Thoracic aorta (tissue), 2 donors: ENCODE data around the gene MAML2. TPM values are rescaled to one million over a fixed set of nuclear protein-coding genes. Genes with fewer than 3 reads are reported as not detected.

Experiments used
- ATAC-seq: fragments of 150-250 bp; one replicate; pipeline ENCODE4 v1.8.0; 2017; ENCODE audit warnings: low read depth; ENCODE audit not compliant: insufficient number of reproducible peaks, low FRiP score
- DNase-seq: peaks from one replicate; pipeline ENCODE4 v3.0.0-alpha.2; 2020; ENCODE audit warnings: low spot score
- H3K27ac ChIP-seq, 2 donors: fragments of 200-600 bp; sonication (generic); 1 replicate in 1 of 2; 2 replicates in 1 of 2; pipeline ENCODE4 v1.5.1; 2016; ENCODE audit warnings: mild to moderate bottlenecking in 2 of 2, moderate library complexity in 2 of 2
- H3K27me3 ChIP-seq: fragments of 200-600 bp; sonication (generic); replicated peaks from 2 replicates; pipeline ENCODE4 v1.6.0; 2016; ENCODE audit warnings: mild to moderate bottlenecking; ENCODE audit not compliant: insufficient read depth
- H3K36me3 ChIP-seq: fragments of 200-600 bp; sonication (generic); one replicate; pipeline ENCODE4 v1.5.1; 2016
- H3K4me1 ChIP-seq, 2 donors: fragments of 200-600 bp; sonication (generic); 1 replicate in 1 of 2; 2 replicates in 1 of 2; pipeline versions ENCODE4 v1.5.1 to v1.6.0; 2016; ENCODE audit warnings: low read depth in 2 of 2, mild to moderate bottlenecking in 1 of 2; ENCODE audit not compliant: control insufficient read depth in 1 of 2
- H3K4me3 ChIP-seq: fragments of 200-600 bp; sonication (generic); 2 replicates; pipeline ENCODE4 v1.5.1; 2016; ENCODE audit warnings: mild to moderate bottlenecking
- H3K9me3 ChIP-seq: fragments of 200-600 bp; sonication (generic); 2 replicates; pipeline ENCODE4 v1.5.1; 2016
- total RNA-seq, 2 donors: library from RNA; depleted of rRNA; stranded (reverse); fragments of >200 nt; gene quantifications; one replicate each; pipeline versions ENCODE4 v1.1.0 to v1.2.3, GENCODE V29; 2016
- TF ChIP-seq, protein P1 (sequence below): fragments of 200-600 bp; sonication (generic); IDR thresholded peaks from one replicate; pipeline ENCODE4 v1.5.1; 2019; ENCODE audit warnings: antibody characterized with exemption

The MAML2 gene
- total RNA-seq, 2 donors from 2014 or later, result 23.4 to 29.6 TPM

GRCh38 chr11:96214777-96215109 is 128.3 kb downstream of the MAML2 start:
- H3K27me3 ChIP-seq, result no peaks in the 10 kb centered on the region
- H3K9me3 ChIP-seq, result no peaks in the 10 kb centered on the region
- ATAC-seq (no peak), DNase-seq (no peak)
- H3K4me3 ChIP-seq, result no peak overlapping the region
- no peaks in the 10 kb centered on the region for H3K36me3 ChIP-seq
- peak overlapping the region; percentile 67 to 77 for H3K27ac ChIP-seq
- H3K4me1 ChIP-seq, result peaks cover 63 to 85% of the 10 kb centered on the region in 2 donors
- TF ChIP-seq, protein P1, sequence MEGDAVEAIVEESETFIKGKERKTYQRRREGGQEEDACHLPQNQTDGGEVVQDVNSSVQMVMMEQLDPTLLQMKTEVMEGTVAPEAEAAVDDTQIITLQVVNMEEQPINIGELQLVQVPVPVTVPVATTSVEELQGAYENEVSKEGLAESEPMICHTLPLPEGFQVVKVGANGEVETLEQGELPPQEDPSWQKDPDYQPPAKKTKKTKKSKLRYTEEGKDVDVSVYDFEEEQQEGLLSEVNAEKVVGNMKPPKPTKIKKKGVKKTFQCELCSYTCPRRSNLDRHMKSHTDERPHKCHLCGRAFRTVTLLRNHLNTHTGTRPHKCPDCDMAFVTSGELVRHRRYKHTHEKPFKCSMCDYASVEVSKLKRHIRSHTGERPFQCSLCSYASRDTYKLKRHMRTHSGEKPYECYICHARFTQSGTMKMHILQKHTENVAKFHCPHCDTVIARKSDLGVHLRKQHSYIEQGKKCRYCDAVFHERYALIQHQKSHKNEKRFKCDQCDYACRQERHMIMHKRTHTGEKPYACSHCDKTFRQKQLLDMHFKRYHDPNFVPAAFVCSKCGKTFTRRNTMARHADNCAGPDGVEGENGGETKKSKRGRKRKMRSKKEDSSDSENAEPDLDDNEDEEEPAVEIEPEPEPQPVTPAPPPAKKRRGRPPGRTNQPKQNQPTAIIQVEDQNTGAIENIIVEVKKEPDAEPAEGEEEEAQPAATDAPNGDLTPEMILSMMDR, result no peak

- peak overlapping the region; percentile 43 to 47 for H3K27ac ChIP-seq
- H3K4me3 ChIP-seq, result no peak overlapping the region
- DNase-seq, result no peak
- TF ChIP-seq, protein P1, result no peak
- ATAC-seq, result no peak
- H3K27me3 ChIP-seq, result no peaks in the 10 kb centered on the region
- H3K4me1 ChIP-seq, result peaks cover 51 to 79% of the 10 kb centered on the region in 2 donors
- H3K9me3 ChIP-seq, result no peaks in the 10 kb centered on the region
- H3K36me3 ChIP-seq, result no peaks in the 10 kb centered on the region
These were observed 129.5 kb downstream of the MAML2 start for GRCh38 chr11:96213500-96213899.

DNA sequence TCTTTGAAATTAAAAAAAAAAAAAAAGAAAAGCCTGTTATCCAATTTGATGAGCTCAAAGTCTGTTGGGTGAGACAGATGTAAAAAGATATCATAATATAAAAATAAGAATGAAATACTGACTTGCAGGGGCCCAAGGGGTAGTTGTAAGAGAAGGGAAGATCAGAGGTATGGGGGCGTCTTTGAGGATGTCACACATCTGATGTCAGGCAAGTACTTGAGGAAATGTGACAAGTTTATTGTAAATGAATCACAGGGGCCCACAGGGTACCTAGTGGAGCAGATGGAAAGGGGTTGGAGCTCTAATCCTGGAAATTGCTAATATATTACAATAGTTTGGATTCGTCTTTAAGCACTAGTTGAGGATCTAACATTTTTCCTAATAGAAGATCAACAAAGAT is 131.6 kb downstream of the MAML2 start:
- DNase-seq, result no peak
- no peak for ATAC-seq
- TF ChIP-seq, protein P1, result no peak
- Histone ChIP-seq H3K9me3 (no peaks in the 10 kb centered on the region), H3K4me1 (peaks cover 50 to 74% of the 10 kb centered on the region in 2 donors), H3K4me3 (no peak overlapping the region), H3K27me3 (no peaks in the 10 kb centered on the region), H3K36me3 (no peaks in the 10 kb centered on the region), H3K27ac (no peak overlapping the region)

DNA sequence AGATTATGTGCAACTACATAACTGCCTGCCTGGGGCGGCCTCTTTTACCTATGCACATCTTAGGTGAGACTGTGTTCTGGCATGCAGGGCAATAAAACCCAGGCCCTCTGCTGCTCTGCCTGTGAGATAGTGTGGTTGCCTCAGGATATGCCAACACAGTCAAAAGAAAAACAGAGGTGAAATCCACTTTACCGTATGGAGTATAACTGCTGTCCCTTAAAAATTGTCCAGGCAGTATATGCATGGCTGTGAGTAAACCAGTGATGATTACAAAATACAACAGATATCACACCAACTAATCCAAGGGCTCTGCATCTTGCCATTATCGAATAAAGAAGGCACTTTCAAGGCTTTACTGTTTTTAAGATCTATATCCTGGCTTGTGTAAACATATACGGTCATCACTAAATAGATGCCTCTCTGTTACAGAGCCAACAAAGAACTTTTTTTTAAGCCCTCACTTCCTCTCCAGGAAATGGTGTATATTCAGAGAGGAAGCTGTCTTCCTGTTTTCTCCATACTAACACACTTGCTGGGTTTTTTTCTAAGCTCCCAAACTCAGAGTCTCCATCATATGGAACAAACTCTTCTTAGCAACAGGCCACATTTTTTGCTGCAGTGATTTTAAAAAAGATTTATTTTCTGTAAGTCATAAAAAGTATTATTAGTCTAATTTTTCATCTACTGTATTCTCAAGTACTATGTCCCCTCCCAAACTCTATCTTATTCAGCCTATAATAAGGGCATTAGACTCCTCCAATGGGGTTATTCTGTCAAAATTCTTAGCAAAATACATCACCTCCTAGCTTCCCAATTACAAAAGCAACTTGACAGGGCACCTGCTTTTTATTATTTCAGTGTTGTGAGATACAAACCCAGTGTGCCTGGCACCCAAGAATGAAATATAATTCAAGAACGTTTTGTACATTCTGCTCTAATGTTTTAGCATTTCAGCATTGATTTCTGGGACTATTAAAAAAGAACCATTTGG is 135.2 kb downstream of the MAML2 start:
- H3K36me3 ChIP-seq, result no peaks in the 10 kb centered on the region
- no peak for ATAC-seq
- peaks cover 20 to 39% of the 10 kb centered on the region in 2 donors for H3K4me1 ChIP-seq
- H3K4me3 ChIP-seq, result no peak overlapping the region
- DNase-seq, result no peak
- TF ChIP-seq, protein P1, result no peak
- no peaks in the 10 kb centered on the region for H3K27me3 ChIP-seq
- peak overlapping the region in 1 of 2 donors; percentile 14 for H3K27ac ChIP-seq
- H3K9me3 ChIP-seq, result no peaks in the 10 kb centered on the region

DNA sequence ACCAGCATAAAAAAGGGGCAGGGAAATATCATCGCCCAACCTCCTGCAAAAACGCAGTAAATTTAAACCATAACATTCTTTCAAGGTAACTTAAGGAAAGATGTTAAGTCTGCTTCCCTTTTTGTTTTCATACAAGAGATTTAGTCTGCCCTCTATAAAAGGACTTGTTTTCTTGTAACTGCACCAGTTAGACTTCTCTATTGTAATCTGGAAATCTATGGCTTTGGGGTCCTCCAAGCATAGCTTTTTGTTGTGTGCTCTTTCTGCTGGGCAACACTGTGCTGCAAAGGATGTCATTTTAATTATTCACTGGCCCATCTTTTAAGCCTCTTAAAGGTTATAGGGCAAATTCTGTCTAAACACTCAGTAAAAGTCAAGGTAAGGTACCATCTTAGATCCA is 136.0 kb downstream of the MAML2 start:
- H3K4me1 ChIP-seq, result peaks cover 14 to 31% of the 10 kb centered on the region in 2 donors
- TF ChIP-seq, protein P1, result no peak

More for the DNA sequence above, 136.0 kb downstream of the MAML2 start:
- Histone ChIP-seq H3K4me3 (no peak overlapping the region), H3K27me3 (no peaks in the 10 kb centered on the region), H3K9me3 (no peaks in the 10 kb centered on the region), H3K36me3 (no peaks in the 10 kb centered on the region), H3K27ac (peak overlapping the region in 1 of 2 donors; percentile 14)
- DNase-seq (no peak), ATAC-seq (no peak)
